Measurements from ENCODE around the gene WDR90. TPM values are rescaled to one million over a fixed set of nuclear protein-coding genes. Genes with fewer than 3 reads are reported as not detected.

WDR90 gene
- total and polyA plus RNA-seq, 2 of the 13 experiments (the other 11 are each of a cell fraction or from before 2014, with no cell fraction given): 14.9 to 28.9 TPM

- TF ChIP-seq ZNF883 (CRISPR knock-in tag; IDR thresholded peaks at IDR 0.05; ENCODE audit: not compliant biosample characterization) (peak; percentile 41), SP1 (IDR thresholded peaks at IDR 0.05) (no peak), SP1 (CRISPR knock-in tag; IDR thresholded peaks at IDR 0.05) (peak; percentile 75), SP2 (CRISPR knock-in tag; IDR thresholded peaks at IDR 0.05) (no peak), RBM39 (IDR thresholded peaks at IDR 0.05; ENCODE audit: low read depth, low read length, poor library complexity, severe bottlenecking) (peak; percentile 63), ZNF577 (CRISPR knock-in tag; IDR thresholded peaks at IDR 0.05; ENCODE audit: borderline replicate concordance, low read depth) (no peak), ZNF768 (CRISPR knock-in tag; IDR thresholded peaks at IDR 0.05) (peak; percentile 39; the same call in 1 of the 2 replicates), JDP2 (CRISPR knock-in tag; IDR thresholded peaks at IDR 0.05; ENCODE audit: borderline replicate concordance) (no peak), PHF21A (CRISPR knock-in tag; IDR thresholded peaks at IDR 0.05) (peak; percentile 38; the same call in 1 of the 2 replicates), RORA (CRISPR knock-in tag; IDR thresholded peaks at IDR 0.05) (no peak), ZMYM3 (CRISPR knock-in tag; IDR thresholded peaks at IDR 0.05) (no peak), ZNF800 (CRISPR knock-in tag; IDR thresholded peaks at IDR 0.05) (peak; percentile 61; the same call in 1 of the 2 replicates), ZNF274 (CRISPR knock-in tag; IDR thresholded peaks at IDR 0.05) (no peak), LRRFIP1 (CRISPR knock-in tag; conservative IDR thresholded peaks at IDR 0.05) (no peak), ZNF749 (CRISPR knock-in tag; IDR thresholded peaks at IDR 0.05; ENCODE audit: borderline replicate concordance) (0 out of 2 replicates have a peak, but pooled peaks have one; percentile 24), ZNF550 (CRISPR knock-in tag; IDR thresholded peaks at IDR 0.05; ENCODE audit: borderline replicate concordance) (no peak), ZNF607 (CRISPR knock-in tag; IDR thresholded peaks at IDR 0.05; ENCODE audit: borderline replicate concordance) (peak; percentile 65; the same call in 1 of the 2 replicates), MYNN (CRISPR knock-in tag; IDR thresholded peaks at IDR 0.05; ENCODE audit: low read depth) (no peak), ADNP (CRISPR knock-in tag; IDR thresholded peaks at IDR 0.05) (no peak)
- TF ChIP-seq, protein P1, sequence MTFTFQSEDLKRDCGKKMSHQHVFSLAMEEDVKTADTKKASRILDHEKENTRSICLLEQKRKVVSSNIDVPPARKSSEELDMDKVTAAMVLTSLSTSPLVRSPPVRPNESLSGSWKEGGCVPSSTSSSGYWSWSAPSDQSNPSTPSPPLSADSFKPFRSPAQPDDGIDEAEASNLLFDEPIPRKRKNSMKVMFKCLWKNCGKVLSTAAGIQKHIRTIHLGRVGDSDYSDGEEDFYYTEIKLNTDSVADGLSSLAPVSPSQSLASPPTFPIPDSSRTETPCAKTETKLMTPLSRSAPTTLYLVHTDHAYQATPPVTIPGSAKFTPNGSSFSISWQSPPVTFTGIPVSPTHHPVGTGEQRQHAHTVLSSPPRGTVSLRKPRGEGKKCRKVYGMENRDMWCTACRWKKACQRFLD (CRISPR knock-in tag; IDR thresholded peaks at IDR 0.05; ENCODE audit: borderline replicate concordance): peak; percentile 58; the same call in 1 of the 2 replicates
- TF ChIP-seq, protein P2, sequence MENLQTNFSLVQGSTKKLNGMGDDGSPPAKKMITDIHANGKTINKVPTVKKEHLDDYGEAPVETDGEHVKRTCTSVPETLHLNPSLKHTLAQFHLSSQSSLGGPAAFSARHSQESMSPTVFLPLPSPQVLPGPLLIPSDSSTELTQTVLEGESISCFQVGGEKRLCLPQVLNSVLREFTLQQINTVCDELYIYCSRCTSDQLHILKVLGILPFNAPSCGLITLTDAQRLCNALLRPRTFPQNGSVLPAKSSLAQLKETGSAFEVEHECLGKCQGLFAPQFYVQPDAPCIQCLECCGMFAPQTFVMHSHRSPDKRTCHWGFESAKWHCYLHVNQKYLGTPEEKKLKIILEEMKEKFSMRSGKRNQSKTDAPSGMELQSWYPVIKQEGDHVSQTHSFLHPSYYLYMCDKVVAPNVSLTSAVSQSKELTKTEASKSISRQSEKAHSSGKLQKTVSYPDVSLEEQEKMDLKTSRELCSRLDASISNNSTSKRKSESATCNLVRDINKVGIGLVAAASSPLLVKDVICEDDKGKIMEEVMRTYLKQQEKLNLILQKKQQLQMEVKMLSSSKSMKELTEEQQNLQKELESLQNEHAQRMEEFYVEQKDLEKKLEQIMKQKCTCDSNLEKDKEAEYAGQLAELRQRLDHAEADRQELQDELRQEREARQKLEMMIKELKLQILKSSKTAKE (CRISPR knock-in tag; IDR thresholded peaks at IDR 0.05; ENCODE audit: borderline replicate concordance): peak; percentile 22; the same call in 1 of the 2 replicates
These were observed 12.7 kb upstream of the WDR90 start, which contains the start of gene METTL26 (continued) for GRCh38 chr16:636206-637080.
